ENCODE results near the gene ZKSCAN5. TPM values are rescaled to one million over a fixed set of nuclear protein-coding genes. Genes with fewer than 3 reads are reported as not detected.

The ZKSCAN5 gene
- total and polyA plus RNA-seq, 2 donors (not counting 3 experiments of a cell fraction or from before 2014, with no cell fraction given) = 4.3 to 9.7 TPM

GRCh38 chr7:99457650-99458493 lies 46.6 kb upstream of the ZKSCAN5 start:
- intact Hi-C loops (cut with micrococcal nuclease) = no loop called here
- Histone ChIP-seq H3K36me3 (ENCODE audit: control insufficient read depth in 2 of 2, extremely low read depth in 1 of 2, insufficient read depth in 2 of 2, low read length in 2 of 2) (peaks cover 8 to 49% of the 10 kb centered on the region in 2 experiments), H3K4me3 (replicated peaks in 1 of 3; ENCODE audit: insufficient read depth in 1 of 3, low read depth in 1 of 3, low read length in 3 of 3) (no peak overlapping the region), H3K27me3 (ENCODE audit: control insufficient read depth in 2 of 2, insufficient read depth in 2 of 2, low read length in 2 of 2) (no peaks in the 10 kb centered on the region), H3K9ac (replicated peaks; ENCODE audit: extremely low read depth, insufficient read depth, low read length) (no peak overlapping the region), H3K4me2 (ENCODE audit: insufficient read depth, low read length) (no peak overlapping the region), H3K4me1 (ENCODE audit: control insufficient read depth, extremely low read depth, insufficient read depth, low read length) (no peaks in the 10 kb centered on the region), H2AFZ (ENCODE audit: low read depth, low read length) (no peak overlapping the region), H4K20me1 (replicated peaks; ENCODE audit: control insufficient read depth, extremely low read depth, insufficient read depth, low read length) (no peaks in the 10 kb centered on the region), H3K9me3 (replicated peaks; ENCODE audit: control insufficient read depth, insufficient read depth, low read length) (no peaks in the 10 kb centered on the region), H3K9me1 (replicated peaks; ENCODE audit: control insufficient read depth, extremely low read depth, insufficient read depth, low read length) (no peaks in the 10 kb centered on the region), H3K27ac (ENCODE audit: insufficient read depth, low read depth, low read length) (no peak overlapping the region), H3K79me2 (ENCODE audit: control insufficient read depth, insufficient read depth, low read length) (peaks cover 45% of the 10 kb centered on the region)
- CTCF ChIA-PET = interaction anchor here (0.6 kb wide), 1 partner anchor 10 kb away, joined by 3 read pairs; no protein-coding TSS in a partner anchor
- POLR2A ChIA-PET = interaction anchor here (0.6 kb wide), 1 partner anchor 57 kb away, joined by 3 read pairs; no protein-coding TSS in a partner anchor
- dilution Hi-C loops (cut with MboI; ENCODE audit: extremely low pct_ligation_motif_present, low sequenced_read_pairs) = no loop called here
- no TSS peak for BruUV-seq (replicated peaks)
- FAIRE-seq (no peak), DNase-seq (ENCODE audit: low read depth, low spot score) (no peak)
- TF ChIP-seq JUN (IDR thresholded peaks at IDR 0.05; ENCODE audit: borderline replicate concordance, insufficient read depth, insufficient read length, low read depth) (no peak), POLR2AphosphoS5 (IDR thresholded peaks at IDR 0.05; ENCODE audit: insufficient read depth, low read depth, low read length) (no peak), CTCF (IDR thresholded peaks at IDR 0.05; ENCODE audit: extremely low read depth in 1 of 2, insufficient read depth in 1 of 2, low read depth in 1 of 2, low read length in 2 of 2) (no peak), MYC (IDR thresholded peaks at IDR 0.05; ENCODE audit: low read depth, low read length) (no peak), GATA2 (IDR thresholded peaks at IDR 0.05; ENCODE audit: insufficient read depth, insufficient read length, low read depth, low read length) (no peak), MAX (IDR thresholded peaks at IDR 0.05; ENCODE audit: insufficient read depth, insufficient read length) (no peak), EZH2 (IDR thresholded peaks at IDR 0.05; ENCODE audit: borderline replicate concordance, low read depth, low read length, severe bottlenecking) (no peak), FOS (IDR thresholded peaks at IDR 0.05; ENCODE audit: borderline replicate concordance, insufficient read depth, low read length) (no peak), POLR2A (IDR thresholded peaks at IDR 0.05; ENCODE audit: low read depth, low read length) (no peak)

All from endothelial cell of umbilical vein (primary cell).